GM19438 (cell line): ENCODE results near the gene APOBEC3G.
"Not testable (repeated sequence)": the region's sequence is repeated elsewhere in the genome, so short reads cannot be mapped to it uniquely, and the experiment has no call there.

Experiments used
- ATAC-seq: cut with Tn5 transposase; IDR thresholded peaks from one replicate; pipeline ENCODE4 v1.9.1; 2021; ENCODE audit warnings: low read depth; ENCODE audit not compliant: unreplicated experiment

The APOBEC3G gene

DNA sequence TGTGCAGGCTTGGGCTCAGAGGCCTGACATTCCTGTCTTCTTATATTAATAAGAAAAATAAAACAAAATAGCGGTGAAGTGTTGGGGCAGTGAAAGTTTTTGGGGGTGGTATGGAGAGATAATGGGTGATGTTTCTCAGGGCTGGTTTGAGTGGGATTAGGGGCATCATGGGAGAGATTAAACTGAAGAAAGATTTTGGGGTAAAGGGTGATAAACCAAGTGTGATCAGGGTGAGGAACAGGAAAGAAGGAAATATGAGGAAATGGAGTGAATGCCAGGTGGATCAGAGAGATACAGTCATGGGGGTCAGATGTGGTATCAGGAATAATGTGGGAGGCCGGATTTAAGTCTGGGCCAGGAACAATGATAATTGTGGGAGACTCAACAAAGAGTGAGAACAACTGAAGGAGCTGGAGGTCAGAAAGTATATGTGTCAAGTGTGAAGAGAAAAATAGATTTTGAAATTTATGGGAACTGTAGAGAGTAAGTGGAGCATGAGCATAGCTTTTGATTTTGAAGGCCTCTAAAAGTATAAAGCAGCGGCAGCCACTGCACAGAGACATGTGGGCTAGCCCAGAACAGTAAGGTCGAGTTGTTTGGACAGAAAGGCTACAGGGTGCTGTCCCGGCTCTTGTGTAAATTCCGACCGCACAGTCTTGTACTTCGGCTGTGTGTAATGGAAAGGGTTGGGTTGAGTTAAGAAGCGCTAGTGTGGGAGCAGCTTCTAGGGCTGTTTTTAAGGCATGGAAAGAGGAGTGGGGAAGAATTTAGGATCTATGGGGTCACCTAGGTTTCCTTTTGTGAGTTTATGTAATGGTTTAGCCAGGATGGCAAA, 10.4 kb upstream of the APOBEC3G start:
- not testable (repeated sequence) for ATAC-seq

DNA sequence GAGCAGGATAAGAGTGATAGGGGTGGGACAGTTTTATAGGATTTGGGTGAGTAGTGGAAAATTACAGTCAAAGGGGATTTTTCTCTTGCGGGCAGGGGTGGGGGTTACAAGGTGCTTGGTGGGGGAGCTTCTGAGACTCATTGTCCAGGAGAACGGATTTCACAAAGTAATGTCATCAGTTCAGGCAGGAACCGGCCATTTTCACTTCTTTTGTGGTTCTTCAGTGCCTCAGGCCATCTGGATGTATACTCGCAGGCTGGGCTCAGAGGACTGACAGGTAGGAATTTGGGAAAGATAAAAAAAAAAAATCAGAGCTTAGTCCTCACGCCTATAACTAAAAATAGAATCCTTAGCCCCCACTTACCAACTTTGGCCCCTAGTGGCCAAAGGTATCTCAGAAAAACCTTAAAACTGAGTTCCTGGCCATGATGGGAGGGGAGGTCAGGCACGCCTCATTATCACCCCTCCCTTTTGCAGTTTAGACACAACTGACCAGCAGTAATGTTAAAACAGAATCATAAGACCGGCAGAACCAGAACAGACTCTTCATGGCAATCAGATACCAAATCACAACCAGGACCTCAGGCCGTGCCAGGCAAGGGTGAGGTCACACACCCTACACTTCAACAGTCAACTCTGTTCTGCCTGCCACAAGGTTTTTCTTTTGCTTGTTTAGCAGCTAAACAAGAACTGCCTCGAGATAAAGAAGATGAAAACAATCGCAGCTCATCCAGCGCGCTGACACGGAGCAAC, 8.9 kb upstream of the APOBEC3G start:
- ATAC-seq: no peak

DNA sequence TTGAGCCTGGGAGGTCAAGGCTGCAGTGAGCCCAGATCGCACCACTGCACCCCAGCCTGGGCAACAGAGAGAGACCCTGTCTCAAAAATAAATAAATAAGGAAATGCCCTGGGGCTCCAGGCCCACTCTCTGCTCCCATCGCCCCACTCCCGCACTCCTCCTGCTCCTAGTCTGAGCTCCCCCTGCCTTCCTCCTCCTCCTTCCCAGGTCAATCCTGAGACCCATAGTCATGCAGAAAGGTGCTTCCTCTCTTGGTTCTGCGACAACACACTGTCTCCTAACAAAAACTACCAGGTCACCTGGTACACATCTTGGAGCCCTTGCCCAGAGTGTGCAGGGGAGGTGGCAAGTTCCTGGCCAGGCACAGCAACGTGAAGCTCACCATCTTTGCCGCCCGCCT, 6.9 kb upstream of the APOBEC3G start:
- ATAC-seq: no peak

DNA sequence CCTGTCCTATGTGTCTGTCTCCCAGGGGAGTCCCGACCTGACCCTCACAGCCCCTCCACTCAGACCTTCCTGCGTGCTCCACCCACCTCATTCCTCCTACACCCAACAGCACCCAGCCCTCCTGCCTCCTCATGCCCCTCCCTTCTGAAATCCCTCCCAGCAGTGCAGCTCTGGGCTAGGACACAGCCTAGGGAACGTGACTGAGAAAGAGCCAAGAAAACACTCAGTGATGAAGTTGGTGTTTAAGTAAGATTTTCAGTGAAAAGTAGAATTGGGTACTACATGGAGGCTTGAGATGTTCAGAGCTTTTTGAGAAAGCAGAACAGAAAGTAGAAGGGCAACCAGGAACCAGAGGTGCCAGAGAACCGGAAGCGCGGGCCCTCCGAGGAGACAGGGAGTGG, 4.5 kb upstream of the APOBEC3G start:
- not testable (repeated sequence) for ATAC-seq

DNA sequence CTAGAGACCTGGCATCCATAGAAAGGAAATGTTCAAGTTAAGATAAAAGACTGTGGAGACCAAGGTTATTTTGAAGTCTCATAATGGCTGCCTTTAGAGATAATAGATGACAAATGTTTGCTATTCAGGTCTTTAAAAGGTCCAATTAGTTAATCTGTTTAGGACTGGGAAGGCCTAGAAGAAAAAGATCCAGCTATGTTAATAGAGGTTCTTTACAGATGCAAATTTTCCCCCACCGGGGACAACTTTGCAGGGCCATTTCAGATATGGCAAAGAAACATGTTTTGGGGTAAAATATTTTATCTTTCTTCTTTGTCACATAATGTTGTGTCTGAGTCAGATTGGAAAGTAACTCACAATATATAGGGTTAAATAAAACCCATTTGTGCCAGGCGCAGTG, 3.1 kb upstream of the APOBEC3G start:
- no peak for ATAC-seq

DNA sequence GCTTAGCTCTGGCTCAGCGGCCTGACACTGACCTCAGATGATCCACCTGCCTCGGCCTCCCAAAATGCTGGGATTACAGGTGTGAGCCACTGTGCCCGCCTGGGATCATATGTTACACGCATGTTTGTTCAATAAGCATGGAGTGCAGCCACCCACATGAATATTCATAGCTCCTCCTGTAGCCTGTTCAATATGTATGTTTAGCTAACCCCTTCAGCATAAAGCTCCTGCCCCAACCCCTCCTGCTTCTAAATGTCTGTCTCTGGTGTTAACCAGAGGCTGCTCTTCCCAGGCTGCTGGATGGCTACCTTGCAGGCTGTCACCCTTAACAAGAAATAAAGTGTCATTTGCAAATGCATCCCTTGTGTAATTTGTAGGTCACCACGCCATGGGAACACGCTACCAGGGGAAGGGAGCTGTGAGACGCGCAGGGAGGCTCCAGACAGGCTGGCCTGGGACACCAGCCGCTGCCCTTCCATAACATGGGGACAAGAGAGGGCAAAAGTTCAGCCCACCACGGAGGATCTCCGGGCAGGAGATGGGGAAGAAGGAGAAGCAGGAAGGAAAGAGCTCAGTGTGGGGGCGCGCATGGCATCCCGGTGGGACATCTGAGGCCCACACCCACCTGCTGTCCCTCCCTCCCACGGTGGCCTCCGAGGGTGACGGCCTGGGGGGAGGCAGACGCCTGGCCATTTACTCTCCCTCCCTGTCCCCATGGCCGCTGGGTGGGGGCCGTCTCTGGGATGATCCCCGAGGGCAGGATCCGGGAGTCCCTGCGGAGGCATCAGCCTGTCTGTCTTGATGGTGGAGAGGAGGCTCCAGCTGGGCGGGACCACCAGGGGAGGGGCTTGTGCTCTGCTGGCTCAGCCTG, 685 bp upstream of the APOBEC3G start:
- ATAC-seq: not testable (repeated sequence)

GRCh38 chr22:39077912-39078311, 837 bp downstream of the APOBEC3G start:
- not testable (repeated sequence) for ATAC-seq

DNA sequence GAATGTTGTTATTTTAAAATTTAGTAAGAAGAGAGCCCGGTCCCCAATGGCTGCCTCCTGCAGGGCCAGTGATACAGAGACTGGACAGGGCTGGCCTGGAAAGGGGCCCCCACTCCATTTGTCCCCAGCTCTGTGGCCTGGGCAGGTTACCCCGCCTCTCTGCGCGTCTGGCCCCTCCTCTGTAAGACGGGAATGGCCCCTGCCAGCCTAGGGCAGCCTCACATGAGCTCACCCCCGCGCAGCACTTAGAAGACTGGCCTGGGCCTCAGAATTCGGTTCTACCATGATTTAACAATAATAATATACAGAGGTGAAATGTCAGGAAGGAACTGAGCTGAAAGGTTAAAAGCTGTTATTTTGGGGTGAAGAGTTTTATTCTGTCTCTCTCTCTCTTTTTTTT, 1.3 kb downstream of the APOBEC3G start:
- no peak for ATAC-seq

GRCh38 chr22:39079054-39079637, 2.1 kb downstream of the APOBEC3G start:
- ATAC-seq: not testable (repeated sequence)

GRCh38 chr22:39080052-39080762, 3.1 kb downstream of the APOBEC3G start:
- ATAC-seq: no peak

GRCh38 chr22:39081016-39081415, 3.9 kb downstream of the APOBEC3G start:
- no peak for ATAC-seq

GRCh38 chr22:39081598-39081997, 4.5 kb downstream of the APOBEC3G start:
- ATAC-seq: no peak

GRCh38 chr22:39083212-39084165, 6.4 kb downstream of the APOBEC3G start:
- no peak for ATAC-seq

DNA sequence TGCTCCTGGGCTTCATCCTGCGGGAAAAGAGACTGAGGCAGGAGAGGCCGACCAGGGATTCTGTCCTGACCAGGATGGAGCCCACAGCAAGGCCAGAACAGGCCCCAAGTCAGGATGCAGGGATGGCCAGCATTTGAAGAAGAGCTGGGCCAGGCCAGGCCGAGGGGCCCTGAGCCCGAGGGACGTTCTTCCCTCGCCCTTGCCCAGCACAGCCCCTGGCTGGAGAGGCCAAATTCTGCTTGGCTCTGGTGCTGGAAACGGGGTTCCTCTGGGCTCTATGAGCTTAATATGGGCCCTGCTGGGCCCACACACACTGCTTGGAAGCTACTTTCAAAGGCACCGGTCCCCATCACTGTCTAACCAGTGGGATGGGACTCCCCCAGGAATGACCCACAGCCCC, 7.6 kb downstream of the APOBEC3G start:
- no peak for ATAC-seq

DNA sequence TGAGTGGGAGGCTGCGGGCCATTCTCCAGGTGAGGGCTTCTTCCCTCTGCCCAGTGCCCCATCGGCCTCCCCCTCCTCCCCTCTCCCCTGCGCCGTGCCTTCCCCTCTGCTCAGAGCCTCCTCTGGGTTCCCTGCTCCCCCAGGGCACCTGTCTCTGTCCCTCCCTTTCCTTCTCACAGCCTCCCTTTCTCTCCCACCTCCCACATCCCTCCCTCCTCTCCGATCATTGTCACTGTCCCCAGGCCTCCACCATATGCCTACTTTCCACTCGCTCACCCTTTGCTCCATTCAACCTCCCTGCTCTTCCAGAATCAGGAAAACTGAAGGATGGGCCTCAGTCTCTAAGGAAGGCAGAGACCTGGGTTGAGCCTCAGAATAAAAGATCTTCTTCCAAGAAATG, 10.0 kb downstream of the APOBEC3G start:
- ATAC-seq: no peak

DNA sequence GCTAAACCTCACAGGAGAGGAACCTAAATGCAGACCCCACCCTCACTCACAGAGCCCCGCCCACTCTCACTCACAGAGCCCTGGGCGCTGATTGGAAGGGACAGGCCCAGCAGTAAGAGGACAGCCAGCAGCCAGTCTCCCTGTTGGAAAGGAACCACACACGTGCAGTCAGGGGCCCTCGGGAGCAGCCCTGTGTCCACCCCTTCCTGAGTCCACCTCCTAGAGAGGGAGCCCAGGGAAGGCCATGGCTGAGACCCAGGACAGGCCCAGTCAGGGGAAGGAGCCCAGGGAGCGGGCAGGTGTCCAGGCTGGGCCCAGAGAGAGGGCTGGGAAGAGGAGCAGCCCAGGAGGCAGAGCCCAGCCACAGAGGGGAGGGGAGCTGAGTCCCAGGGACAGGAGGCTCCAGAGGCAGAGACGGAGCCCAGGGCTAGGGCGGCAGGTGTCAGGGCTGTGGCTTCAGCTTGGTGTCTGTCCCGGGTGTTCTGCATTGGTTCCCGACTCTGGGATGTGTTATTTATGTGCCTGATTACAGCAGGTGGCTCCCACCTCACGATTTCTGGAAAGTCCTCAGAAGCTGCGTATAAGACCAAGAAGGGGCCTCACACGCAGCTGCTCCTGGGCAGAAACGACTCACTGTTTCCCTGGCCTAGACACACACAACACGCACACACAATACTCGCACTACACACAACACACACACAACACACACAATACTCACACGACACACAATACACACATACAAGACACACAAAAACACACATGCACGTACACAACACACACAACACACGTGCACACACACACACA, 11.0 kb downstream of the APOBEC3G start:
- no peak for ATAC-seq

DNA sequence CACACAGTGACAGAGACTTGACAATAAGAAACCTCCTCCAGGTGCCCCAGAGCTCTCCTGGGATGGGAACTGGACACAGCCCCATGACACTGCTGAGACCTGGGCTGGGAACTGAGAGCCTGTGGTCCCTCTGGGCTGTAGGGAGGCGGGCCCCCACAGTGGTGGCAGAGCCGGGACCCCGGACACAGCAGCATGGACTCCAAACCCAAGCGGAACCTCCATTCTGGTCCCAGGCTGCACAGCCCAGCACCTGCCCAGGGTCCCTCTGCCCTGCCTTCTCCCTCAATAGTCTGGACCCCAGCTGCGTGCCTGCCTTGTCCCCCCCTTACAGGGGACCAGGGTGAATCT, 11.6 kb downstream of the APOBEC3G start:
- no peak for ATAC-seq

- no peak for ATAC-seq
Measured at GRCh38 chr22:39089928-39090327, 12.9 kb downstream of the APOBEC3G start.
